B cell (primary cell): Measurements from ENCODE around the gene NCAN. TPM values are rescaled to one million over a fixed set of nuclear protein-coding genes. Genes with fewer than 3 reads are reported as not detected.

Source experiments
- ATAC-seq: fragments of 200-7000 bp; cut with Tn5 transposase; one replicate; pipeline ENCODE4 v1.10.0; 2021; ENCODE audit warnings: low read depth, mild to moderate bottlenecking, moderate number of reproducible peaks, moderate library complexity
- CTCF ChIA-PET: fragments of 350-600 bp; sonication (Branson Sonifier 250); formaldehyde crosslinking; loops from one replicate; lab custom pipeline; 2021; ENCODE audit warnings: antibody characterized with exemption, inconsistent platforms; lab: Charles Lee
- POLR2A ChIA-PET: fragments of 350-600 bp; sonication (Branson Sonifier 250); formaldehyde crosslinking; loops from one replicate; lab custom pipeline; 2021; ENCODE audit warnings: antibody characterized with exemption; lab: Charles Lee
- DNase-seq: peaks from one replicate; pipeline ENCODE4 v3.0.0; 2013
- H2AFZ ChIP-seq: 2 replicates; pipeline ENCODE4 v1.6.1; 2012; ENCODE audit warnings: mild to moderate bottlenecking, low read depth, low read length; ENCODE audit not compliant: insufficient read depth, poor library complexity, severe bottlenecking
- H3K27ac ChIP-seq, 2 donors: 1 replicate in 1 of 2; 2 replicates in 1 of 2; pipeline ENCODE4 v1.5.1; 2012 to 2013; ENCODE audit warnings: low read length in 2 of 2, mild to moderate bottlenecking in 2 of 2, moderate library complexity in 1 of 2
- H3K27me3 ChIP-seq, 4 experiments: fragments of 200-600 bp in 1 of 4; sonication (generic) in 1 of 4; replicated peaks in 1 of 4; 1 replicate in 2 of 4; 2 replicates in 2 of 4; pipeline versions ENCODE4 v1.6.1 to v1.7.0; 2013 to 2016; ENCODE audit warnings: low read length in 3 of 4, mild to moderate bottlenecking in 2 of 4, mixed read lengths in 1 of 4, moderate library complexity in 1 of 4; ENCODE audit not compliant: insufficient read depth in 4 of 4, control insufficient read depth in 3 of 4; ENCODE audit errors: control extremely low read depth in 1 of 4
- H3K36me3 ChIP-seq, 2 experiments: replicated peaks in 1 of 2; 1 replicate in 1 of 2; 2 replicates in 1 of 2; pipeline versions ENCODE4 v1.6.1 to v1.7.1; 2013; ENCODE audit warnings: low read length in 1 of 2; ENCODE audit not compliant: insufficient read depth in 2 of 2, control insufficient read depth in 1 of 2; ENCODE audit errors: control extremely low read depth in 1 of 2, extremely low read depth in 1 of 2
- H3K4me1 ChIP-seq, 2 donors: fragments of 200-600 bp in 1 of 2; sonication (generic) in 1 of 2; 1 replicate in 1 of 2; 2 replicates in 1 of 2; pipeline versions ENCODE4 v1.5.1 to v1.6.1; 2013 to 2017; ENCODE audit warnings: low read length in 2 of 2; ENCODE audit not compliant: control insufficient read depth in 2 of 2, insufficient read depth in 2 of 2
- H3K4me2 ChIP-seq: replicated peaks from 2 replicates; pipeline ENCODE3; 2012; ENCODE audit warnings: mild to moderate bottlenecking, low read depth, low read length; ENCODE audit not compliant: poor library complexity, severe bottlenecking
- H3K4me3 ChIP-seq, 5 experiments: fragments of 200-600 bp in 1 of 5; sonication (generic) in 1 of 5; 1 replicate in 3 of 5; 2 replicates in 2 of 5; pipeline versions ENCODE4 v1.5.1 to v1.7.0; 2011 to 2016; ENCODE audit warnings: low read length in 4 of 5, mild to moderate bottlenecking in 4 of 5, low read depth in 2 of 5, control low read depth in 1 of 5, moderate library complexity in 1 of 5; ENCODE audit not compliant: insufficient read depth in 1 of 5; ENCODE audit errors: control extremely low read depth in 1 of 5, extremely low read depth in 1 of 5
- H3K79me2 ChIP-seq: fragments of 200-600 bp; sonication (generic); one replicate; pipeline ENCODE4 v1.6.0; 2016; ENCODE audit warnings: low read length; ENCODE audit not compliant: control insufficient read depth, insufficient read depth
- H3K9ac ChIP-seq: fragments of 200-600 bp; sonication (generic); 2 replicates; pipeline ENCODE4 v1.6.1; 2017; ENCODE audit warnings: mild to moderate bottlenecking, low read length, moderate library complexity
- H3K9me3 ChIP-seq, 3 donors: one replicate each; pipeline versions ENCODE4 v1.6.1 to v1.7.1; 2013; ENCODE audit warnings: low read length in 2 of 3; ENCODE audit not compliant: control insufficient read depth in 2 of 3, insufficient read depth in 1 of 3; ENCODE audit errors: control extremely low read depth in 1 of 3
- H4K20me1 ChIP-seq: 2 replicates; pipeline ENCODE4 v1.6.0; 2012; ENCODE audit warnings: mild to moderate bottlenecking, low read length; ENCODE audit not compliant: insufficient read depth, control insufficient read depth, poor library complexity, severe bottlenecking
- H3K27ac Mint-ChIP-seq: one replicate; pipeline ENCODE4 v1.8.0; 2021; ENCODE audit warnings: mixed read lengths
- H3K27me3 Mint-ChIP-seq: one replicate; pipeline ENCODE4 v1.8.0; 2021; ENCODE audit warnings: mixed read lengths
- H3K4me1 Mint-ChIP-seq: one replicate; pipeline ENCODE4 v1.8.0; 2021; ENCODE audit warnings: mixed read lengths
- H3K4me3 Mint-ChIP-seq: one replicate; pipeline ENCODE4 v1.8.0; 2021; ENCODE audit warnings: mixed read lengths
- H3K9me3 Mint-ChIP-seq: one replicate; pipeline ENCODE4 v1.8.0; 2022; ENCODE audit warnings: mixed read lengths; ENCODE audit not compliant: insufficient read depth
- EZH2 ChIP-seq: IDR thresholded peaks from 2 replicates; pipeline ENCODE4 v1.6.1; 2012; ENCODE audit warnings: borderline replicate concordance, low read depth, mild to moderate bottlenecking, moderate library complexity, low read length; ENCODE audit not compliant: insufficient read depth, poor library complexity, severe bottlenecking
- WGBS: methylation state at CpG from one replicate; pipeline ENCODE4 v1.1.5; 2013; ENCODE audit warnings: missing lambda C conversion rate; ENCODE audit not compliant: insufficient coverage; 5-methylcytosine and 5-hydroxymethylcytosine counted together
- intact Hi-C: fragments of 100-400 bp; cut with micrococcal nuclease; formaldehyde crosslinking; loops from one replicate; pipeline ENCODE4 v1.10.0; 2022
- polyA minus RNA-seq: library from RNA; depleted of rRNA, polyadenylated mRNA; stranded (reverse); fragments of >200 nt; gene quantifications from 2 replicates; pipeline ENCODE4 v1.2.3, GENCODE V29; 2012
- polyA plus RNA-seq: library from polyadenylated mRNA; depleted of rRNA; stranded (reverse); fragments of >200 nt; gene quantifications from 2 replicates; pipeline ENCODE4 v1.2.3, GENCODE V29; 2012
- total RNA-seq, 2 donors: library from RNA; stranded (reverse); fragments of 120-200 nt in 1 of 2; gene quantifications; 1 replicate in 1 of 2; 2 replicates in 1 of 2; pipeline versions ENCODE4 v1.2.3 to v1.2.4, GENCODE V29; 2013 to 2022
- TF ChIP-seq, protein P1 (sequence below): fragments of 200-600 bp; IDR thresholded peaks from one replicate; pipeline ENCODE4 v1.8.0; 2022; ENCODE audit warnings: antibody characterized with exemption, mild to moderate bottlenecking

Gene NCAN
- total RNA-seq, result not detected in 2 replicates
- total RNA-seq (2013), result under 0.01 TPM
- 0.01 and 0.03 TPM in 2 replicates for polyA plus RNA-seq
- polyA minus RNA-seq, result not detected in 2 replicates

DNA sequence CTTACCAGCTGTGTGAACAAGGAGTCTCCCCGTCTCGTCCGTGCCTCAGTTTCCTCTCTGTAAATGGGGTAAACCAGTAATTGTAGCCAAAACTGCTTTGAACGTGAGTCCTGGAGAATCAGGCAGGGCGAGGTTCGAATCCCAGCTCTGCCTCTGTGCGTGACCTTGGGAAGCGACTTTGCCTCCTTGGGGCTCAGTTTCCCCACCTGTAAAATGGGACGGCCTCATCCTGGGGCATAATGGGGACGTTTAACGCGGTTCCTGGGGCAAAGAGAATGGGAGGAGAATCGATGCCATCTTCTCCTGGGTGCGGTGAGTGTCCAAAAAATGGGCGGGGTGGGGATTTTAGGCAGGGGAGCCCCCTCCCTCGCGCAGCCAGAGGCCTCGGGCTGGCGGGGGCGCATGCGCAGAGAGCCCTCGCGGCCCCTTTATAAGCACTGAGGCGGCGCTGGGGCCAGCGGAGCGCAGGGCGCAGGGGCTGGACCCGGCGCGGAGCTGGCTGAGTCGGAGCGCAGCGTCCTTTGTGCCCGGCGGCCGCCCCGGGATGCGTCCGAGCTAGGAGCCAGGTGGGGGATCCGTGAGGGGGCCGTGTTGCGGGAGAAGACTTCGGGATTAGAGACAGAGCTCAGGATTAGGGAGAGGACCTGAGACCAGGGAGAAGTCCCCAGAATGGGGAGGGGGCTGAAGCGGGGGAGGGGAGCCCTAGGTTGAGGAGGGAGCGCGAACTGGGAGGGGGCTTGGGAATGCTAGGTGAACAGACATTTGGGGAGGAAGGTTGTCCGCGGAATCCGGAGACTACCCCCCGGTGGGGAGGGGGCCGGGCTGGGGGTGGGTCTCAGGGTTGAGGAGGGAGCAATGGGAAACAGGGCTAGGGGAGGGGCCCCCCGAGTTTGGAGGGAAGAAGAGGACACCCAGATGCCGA is at the start of gene NCAN:
NCAN (plus strand) TSS at position 460 of the 922 bp plus-strand sequence. CDS start 4,996 bp downstream, outside the sequence.
- Mint-ChIP-seq H3K27ac (no peak within 1 kb of the TSS), H3K4me1 (peaks cover 16% of the 10 kb centered on the region), H3K4me3 (no peak within 1 kb of the TSS), H3K27me3 (peaks cover 54% of the 10 kb centered on the region), H3K9me3 (peaks cover 3% of the 10 kb centered on the region)
- no peaks in the 10 kb centered on the region for H3K36me3 ChIP-seq
- H3K9me3 ChIP-seq, result peaks cover 0 to 34% (median 4%) of the 10 kb centered on the region in 3 donors
- intact Hi-C loops, result no loop called here
- H3K27me3 ChIP-seq, result peaks cover 0 to 61% (median 31%) of the 10 kb centered on the region in 4 experiments
- no peak for DNase-seq
- ChIA-PET CTCF (no interaction called here), POLR2A (no interaction called here)
- H3K4me2 ChIP-seq, result no peak within 1 kb of the TSS
- H4K20me1 ChIP-seq, result no peaks in the 10 kb centered on the region
- no peak within 1 kb of the TSS for H3K4me3 ChIP-seq
- H3K79me2 ChIP-seq, result no peaks in the 10 kb centered on the region
- TF ChIP-seq, protein P1, sequence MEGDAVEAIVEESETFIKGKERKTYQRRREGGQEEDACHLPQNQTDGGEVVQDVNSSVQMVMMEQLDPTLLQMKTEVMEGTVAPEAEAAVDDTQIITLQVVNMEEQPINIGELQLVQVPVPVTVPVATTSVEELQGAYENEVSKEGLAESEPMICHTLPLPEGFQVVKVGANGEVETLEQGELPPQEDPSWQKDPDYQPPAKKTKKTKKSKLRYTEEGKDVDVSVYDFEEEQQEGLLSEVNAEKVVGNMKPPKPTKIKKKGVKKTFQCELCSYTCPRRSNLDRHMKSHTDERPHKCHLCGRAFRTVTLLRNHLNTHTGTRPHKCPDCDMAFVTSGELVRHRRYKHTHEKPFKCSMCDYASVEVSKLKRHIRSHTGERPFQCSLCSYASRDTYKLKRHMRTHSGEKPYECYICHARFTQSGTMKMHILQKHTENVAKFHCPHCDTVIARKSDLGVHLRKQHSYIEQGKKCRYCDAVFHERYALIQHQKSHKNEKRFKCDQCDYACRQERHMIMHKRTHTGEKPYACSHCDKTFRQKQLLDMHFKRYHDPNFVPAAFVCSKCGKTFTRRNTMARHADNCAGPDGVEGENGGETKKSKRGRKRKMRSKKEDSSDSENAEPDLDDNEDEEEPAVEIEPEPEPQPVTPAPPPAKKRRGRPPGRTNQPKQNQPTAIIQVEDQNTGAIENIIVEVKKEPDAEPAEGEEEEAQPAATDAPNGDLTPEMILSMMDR, result no peak
- TF ChIP-seq EZH2, result no peak
- ATAC-seq, result no peak
- H2AFZ ChIP-seq, result no peak within 1 kb of the TSS
- no peak within 1 kb of the TSS for H3K27ac ChIP-seq
- H3K4me1 ChIP-seq, result peaks cover 14 to 20% of the 10 kb centered on the region in 2 donors
- 13% methylated on average over 50 of the region's 54 CpGs for WGBS
- no peak within 1 kb of the TSS for H3K9ac ChIP-seq

GRCh38 chr19:19162495-19162894 is 49.3 kb upstream of the NCAN start:
- H3K4me3 Mint-ChIP-seq, result no peak overlapping the region
- Histone ChIP-seq H3K79me2 (no peaks in the 10 kb centered on the region), H3K27me3 (no peaks in the 10 kb centered on the region), H3K4me2 (no peak overlapping the region), H3K4me3 (no peak overlapping the region), H3K4me1 (peaks cover 24 to 49% of the 10 kb centered on the region in 2 donors), H3K9me3 (no peaks in the 10 kb centered on the region), H3K36me3 (no peaks in the 10 kb centered on the region), H2AFZ (no peak overlapping the region), H4K20me1 (no peaks in the 10 kb centered on the region), H3K27ac (no peak overlapping the region), H3K9ac (no peak overlapping the region)
- no peaks in the 10 kb centered on the region for H3K9me3 Mint-ChIP-seq
- peaks cover 34% of the 10 kb centered on the region for H3K4me1 Mint-ChIP-seq
- TF ChIP-seq, protein P1, result no peak
- TF ChIP-seq EZH2, result no peak
- H3K27me3 Mint-ChIP-seq, result no peaks in the 10 kb centered on the region
- ChIA-PET POLR2A (interaction anchor here (0.7 kb wide), 1 partner anchor 353 kb away, joined by 3 read pairs; the partner anchor contains the start of gene TSSK6), CTCF (interaction anchor here (1.0 to 5.6 kb wide), 2 partner anchors 12 to 16 kb away, joined by 3 to 48 read pairs; no protein-coding TSS in a partner anchor)
- WGBS, result 91% methylated on average over 7 of the region's 7 CpGs
- no peak overlapping the region for H3K27ac Mint-ChIP-seq
- DNase-seq (no peak), ATAC-seq (no peak)
- intact Hi-C loops, result no loop called here
